ENCODE results near the gene CFAP46. TPM values are rescaled to one million over a fixed set of nuclear protein-coding genes. Genes with fewer than 3 reads are reported as not detected.

The CFAP46 gene
- total RNA-seq, 2 donors from 2014 or later, result 0.35 to 1.5 TPM

DNA sequence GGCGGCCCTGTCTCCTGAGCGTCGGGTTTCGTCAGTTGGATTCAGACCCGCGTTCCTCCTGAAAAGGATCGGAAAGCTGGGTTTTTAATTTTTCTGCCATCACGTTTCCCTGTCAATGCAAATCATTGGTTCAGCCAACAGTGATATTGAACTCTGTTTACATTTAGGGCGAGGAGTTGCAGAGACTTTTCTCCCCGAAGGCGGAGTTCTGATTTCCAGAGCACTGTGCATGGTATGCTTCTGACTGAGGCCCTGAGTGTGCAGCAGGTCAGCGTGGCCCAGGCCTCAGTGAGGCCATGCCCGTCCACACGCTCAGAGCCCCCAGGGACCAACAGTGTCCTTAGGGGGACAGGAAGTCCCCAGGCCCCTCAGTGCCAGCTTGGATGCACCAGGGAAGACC is 183.5 kb downstream of the CFAP46 start:
- Histone ChIP-seq H3K4me1 (no peaks in the 10 kb centered on the region), H3K9me3 (no peaks in the 10 kb centered on the region), H3K36me3 (peaks cover 32% of the 10 kb centered on the region), H3K27me3 (no peaks in the 10 kb centered on the region), H3K4me3 (no peak overlapping the region), H3K27ac (no peak overlapping the region)
- TF ChIP-seq, protein P1, sequence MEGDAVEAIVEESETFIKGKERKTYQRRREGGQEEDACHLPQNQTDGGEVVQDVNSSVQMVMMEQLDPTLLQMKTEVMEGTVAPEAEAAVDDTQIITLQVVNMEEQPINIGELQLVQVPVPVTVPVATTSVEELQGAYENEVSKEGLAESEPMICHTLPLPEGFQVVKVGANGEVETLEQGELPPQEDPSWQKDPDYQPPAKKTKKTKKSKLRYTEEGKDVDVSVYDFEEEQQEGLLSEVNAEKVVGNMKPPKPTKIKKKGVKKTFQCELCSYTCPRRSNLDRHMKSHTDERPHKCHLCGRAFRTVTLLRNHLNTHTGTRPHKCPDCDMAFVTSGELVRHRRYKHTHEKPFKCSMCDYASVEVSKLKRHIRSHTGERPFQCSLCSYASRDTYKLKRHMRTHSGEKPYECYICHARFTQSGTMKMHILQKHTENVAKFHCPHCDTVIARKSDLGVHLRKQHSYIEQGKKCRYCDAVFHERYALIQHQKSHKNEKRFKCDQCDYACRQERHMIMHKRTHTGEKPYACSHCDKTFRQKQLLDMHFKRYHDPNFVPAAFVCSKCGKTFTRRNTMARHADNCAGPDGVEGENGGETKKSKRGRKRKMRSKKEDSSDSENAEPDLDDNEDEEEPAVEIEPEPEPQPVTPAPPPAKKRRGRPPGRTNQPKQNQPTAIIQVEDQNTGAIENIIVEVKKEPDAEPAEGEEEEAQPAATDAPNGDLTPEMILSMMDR (IDR thresholded peaks at IDR 0.05), result no peak
- no peak for DNase-seq (ENCODE audit: low spot score)

Other genes starting within 250 kb of the CFAP46 start
- gene NKX6-2, start 156.4 kb downstream of the CFAP46 start, total RNA-seq, result not detected
- under 1 TPM; 0.11 to 0.51 TPM for gene ADGRA1, start 145.4 kb upstream of the CFAP46 start, total RNA-seq
- gene KNDC1, start 217.6 kb upstream of the CFAP46 start, total RNA-seq, result 1 to 10 TPM in 1 of 2 donors, under 1 TPM in 1; 0.59 to 1.8 TPM